DND-41 (cell line): Measurements from ENCODE around the gene YEATS4.

Source experiments
- ATAC-seq: fragments of 200-7000 bp; cut with Tn5 transposase; 3 replicates; pipeline ENCODE4 v1.9.1; 2021; ENCODE audit warnings: low read depth; ENCODE audit not compliant: insufficient read depth
- DNase-seq: peaks from one replicate; pipeline ENCODE4 v3.0.0-alpha.2; 2020
- H2AFZ ChIP-seq: 2 replicates; pipeline ENCODE4 v1.6.0; 2012; ENCODE audit warnings: low read depth, low read length
- H3K27ac ChIP-seq: 2 replicates; pipeline ENCODE4 v1.5.1; 2012; ENCODE audit warnings: low read length, inconsistent platforms
- H3K27me3 ChIP-seq: fragments of 200-600 bp; sonication (generic); 2 replicates; pipeline ENCODE4 v1.6.0; 2012; ENCODE audit warnings: low read length, mild to moderate bottlenecking, inconsistent platforms; ENCODE audit not compliant: insufficient read depth, poor library complexity
- H3K36me3 ChIP-seq: 2 replicates; pipeline ENCODE4 v1.5.1; 2012; ENCODE audit warnings: low read length, inconsistent platforms; ENCODE audit not compliant: insufficient read depth
- H3K4me1 ChIP-seq: 2 replicates; pipeline ENCODE4 v1.5.1; 2012; ENCODE audit warnings: mild to moderate bottlenecking, low read length; ENCODE audit not compliant: insufficient read depth
- H3K4me2 ChIP-seq: 2 replicates; pipeline ENCODE4 v1.6.0; 2012; ENCODE audit warnings: mild to moderate bottlenecking, moderate library complexity, low read length, inconsistent platforms; ENCODE audit not compliant: insufficient read depth
- H3K4me3 ChIP-seq, 2 experiments: fragments of 200-600 bp in 1 of 2; shearing (Covaris generic) in 1 of 2; 2 replicates each; pipeline ENCODE4 v1.5.1; 2012 to 2016; ENCODE audit warnings: inconsistent platforms in 2 of 2, low read length in 2 of 2, mild to moderate bottlenecking in 2 of 2, low read depth in 1 of 2, moderate library complexity in 1 of 2
- H3K79me2 ChIP-seq: 2 replicates; pipeline ENCODE4 v1.6.0; 2012; ENCODE audit warnings: low read length, inconsistent platforms; ENCODE audit not compliant: insufficient read depth
- H3K9ac ChIP-seq: 2 replicates; pipeline ENCODE4 v1.6.0; 2012; ENCODE audit warnings: low read depth, mild to moderate bottlenecking, inconsistent platforms, low read length, moderate library complexity
- H3K9me3 ChIP-seq: 2 replicates; pipeline ENCODE4 v1.5.1; 2012; ENCODE audit warnings: low read length, moderate library complexity, mild to moderate bottlenecking, inconsistent platforms; ENCODE audit not compliant: insufficient read depth, severe bottlenecking
- H4K20me1 ChIP-seq: 2 replicates; pipeline ENCODE4 v1.6.0; 2012; ENCODE audit warnings: low read length; ENCODE audit not compliant: insufficient read depth
- CTCF ChIP-seq: IDR thresholded peaks from 2 replicates; pipeline ENCODE4 v1.5.1; 2012; ENCODE audit warnings: borderline replicate concordance, low read length, moderate library complexity, mild to moderate bottlenecking; ENCODE audit not compliant: poor library complexity, severe bottlenecking; ENCODE audit errors: extremely low read depth
- EZH2 ChIP-seq: IDR thresholded peaks from 3 replicates; pipeline ENCODE4 v1.6.1; 2012; ENCODE audit warnings: borderline replicate concordance, low read depth, mild to moderate bottlenecking, moderate library complexity, low read length, inconsistent platforms; ENCODE audit not compliant: severe bottlenecking

YEATS4 gene

DNA sequence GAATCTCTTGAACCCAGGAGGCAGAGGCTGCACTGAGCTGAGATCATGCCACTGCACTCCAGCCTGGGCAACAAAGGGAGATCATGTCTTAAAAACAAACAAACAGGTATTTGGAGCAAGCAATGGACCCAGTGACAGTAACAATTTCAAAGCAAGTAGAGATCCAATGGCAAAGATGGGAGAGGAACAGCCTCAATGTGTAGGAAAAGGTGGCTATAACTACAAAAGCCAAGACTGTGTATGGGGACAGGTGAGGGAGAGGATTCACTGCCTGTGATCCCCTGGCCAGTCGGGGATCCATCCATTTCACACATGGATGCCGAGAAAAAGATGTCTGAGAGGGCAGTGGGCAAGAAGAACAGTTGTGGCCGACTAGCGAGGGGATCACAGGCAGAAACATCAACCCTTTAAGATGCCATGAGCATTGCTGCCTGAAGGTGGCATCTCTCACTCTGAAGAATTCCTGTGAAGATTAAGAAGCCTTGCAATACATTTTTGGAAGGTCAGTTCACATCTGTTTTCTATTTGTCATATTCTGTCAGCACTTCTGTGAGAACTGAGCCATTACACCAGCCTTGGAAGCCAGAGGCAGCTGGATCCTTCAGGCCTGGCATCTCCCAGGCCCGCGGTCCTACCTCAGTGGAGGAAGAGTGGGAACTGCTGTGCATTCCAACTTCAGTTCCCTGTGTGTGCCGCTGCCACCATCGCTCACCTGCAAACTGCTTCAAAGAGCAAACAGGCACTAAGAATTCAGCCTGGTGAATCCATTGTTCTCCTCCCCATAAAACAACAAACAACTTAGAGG is 56.1 kb downstream of the YEATS4 start:
- peak; percentile 57; the same call in 1 of the 3 replicates for ATAC-seq
- Histone ChIP-seq H3K79me2 (no peaks in the 10 kb centered on the region), H3K4me1 (no peaks in the 10 kb centered on the region), H3K9ac (no peak overlapping the region), H3K36me3 (peaks cover 31% of the 10 kb centered on the region), H3K4me3 (no peak overlapping the region), H3K9me3 (no peaks in the 10 kb centered on the region), H3K27me3 (no peaks in the 10 kb centered on the region), H2AFZ (no peak overlapping the region), H3K4me2 (no peak overlapping the region), H4K20me1 (no peaks in the 10 kb centered on the region), H3K27ac (no peak overlapping the region)
- TF ChIP-seq CTCF: peak; percentile 64
- TF ChIP-seq EZH2: no peak
- peak; percentile 13 for DNase-seq

GRCh38 chr12:69417231-69417630 is 57.7 kb downstream of the YEATS4 start:
- no peak overlapping the region for H3K4me2 ChIP-seq
- no peak overlapping the region for H3K27ac ChIP-seq
- H3K36me3 ChIP-seq: peaks cover 16% of the 10 kb centered on the region; the same call in 1 of the 2 replicates

DNA sequence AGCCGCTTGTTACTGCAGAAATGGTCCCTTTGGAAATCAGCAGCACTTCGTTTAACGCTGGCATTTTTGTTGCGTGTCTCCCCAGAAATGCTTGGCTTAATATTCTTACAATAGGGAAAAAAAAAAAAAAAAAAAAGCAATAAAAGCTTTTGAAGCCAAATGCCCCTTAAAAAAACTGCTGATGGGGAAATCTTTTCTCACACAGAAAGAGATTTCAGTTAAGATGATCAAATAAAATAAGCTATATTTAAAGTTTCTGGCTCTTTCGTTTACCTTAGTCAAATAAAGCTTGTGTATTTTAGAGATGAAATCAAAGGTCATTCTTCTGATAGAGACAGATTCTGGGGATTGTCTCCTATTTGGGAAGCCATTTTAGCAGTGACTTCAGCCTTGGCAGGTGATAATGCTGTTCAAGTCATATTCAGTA is 58.2 kb downstream of the YEATS4 start:
- H3K4me3 ChIP-seq: no peak overlapping the region
- H3K27ac ChIP-seq: no peak overlapping the region
- no peak overlapping the region for H3K9ac ChIP-seq
- no peaks in the 10 kb centered on the region for H3K79me2 ChIP-seq
- no peaks in the 10 kb centered on the region for H3K9me3 ChIP-seq
- H4K20me1 ChIP-seq: no peaks in the 10 kb centered on the region
- no peak overlapping the region for H2AFZ ChIP-seq
- ATAC-seq: no peak
- DNase-seq: no peak
- H3K36me3 ChIP-seq: 0 out of 2 replicates have a peak, but pooled peaks cover 16% of the 10 kb centered on the region
- H3K4me1 ChIP-seq: no peaks in the 10 kb centered on the region
- TF ChIP-seq EZH2 (no peak), CTCF (no peak)
- H3K27me3 ChIP-seq: no peaks in the 10 kb centered on the region
- no peak overlapping the region for H3K4me2 ChIP-seq

More at GRCh38 chr12:69417231-69417630, 57.7 kb downstream of the YEATS4 start:
- ATAC-seq (no peak), DNase-seq (no peak)
- H3K4me3 ChIP-seq: no peak overlapping the region
- no peaks in the 10 kb centered on the region for H4K20me1 ChIP-seq
- TF ChIP-seq CTCF: no peak
- TF ChIP-seq EZH2: no peak
- H3K9ac ChIP-seq: no peak overlapping the region
- no peaks in the 10 kb centered on the region for H3K79me2 ChIP-seq
- H3K9me3 ChIP-seq: no peaks in the 10 kb centered on the region
- no peaks in the 10 kb centered on the region for H3K27me3 ChIP-seq
- H2AFZ ChIP-seq: no peak overlapping the region
- no peaks in the 10 kb centered on the region for H3K4me1 ChIP-seq
